Epidermal melanocyte (primary cell): ENCODE data around the gene TMEM95.
"Not testable (repeated sequence)": the region's sequence is repeated elsewhere in the genome, so short reads cannot be mapped to it uniquely, and the experiment has no call there.

Experiments
- DNase-seq: peaks from one replicate; pipeline ENCODE4 v3.0.0; 2011; ENCODE audit warnings: low spot score; ENCODE audit not compliant: insufficient read length

The TMEM95 gene

GRCh38 chr17:7323731-7324437, 31.1 kb upstream of the TMEM95 start:
- peak; percentile 51 for DNase-seq

- DNase-seq = no peak
These were observed 30.5 kb upstream of the TMEM95 start for GRCh38 chr17:7324438-7324779.

DNA sequence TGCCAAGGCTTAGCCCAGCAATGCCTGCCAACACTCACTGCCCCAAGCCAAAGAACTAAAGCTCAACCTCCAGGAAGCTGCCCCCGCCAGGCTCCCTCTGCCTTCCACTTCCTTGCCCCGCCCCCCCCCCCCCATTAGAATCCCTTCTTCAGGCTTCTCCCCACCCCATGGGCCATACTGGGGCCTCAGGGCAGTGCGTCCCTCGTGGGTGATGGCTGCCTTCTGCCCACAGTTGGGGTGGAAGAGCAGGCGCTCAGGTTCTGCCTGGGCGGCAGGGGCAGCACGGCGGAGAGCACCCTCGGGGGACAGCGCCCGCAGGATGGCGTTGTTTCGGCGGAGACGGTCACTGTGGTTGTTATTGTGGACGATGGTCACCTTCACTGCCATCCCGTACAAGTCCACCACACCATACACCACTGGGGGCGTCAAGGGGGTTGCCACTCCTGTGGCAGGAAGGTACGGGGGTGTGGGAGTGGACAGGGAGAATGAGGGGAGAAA, 29.9 kb upstream of the TMEM95 start:
- DNase-seq = peak; percentile 8

GRCh38 chr17:7326186-7326585, 28.8 kb upstream of the TMEM95 start:
- no peak for DNase-seq

GRCh38 chr17:7327056-7327455, 27.9 kb upstream of the TMEM95 start:
- DNase-seq = no peak

DNA sequence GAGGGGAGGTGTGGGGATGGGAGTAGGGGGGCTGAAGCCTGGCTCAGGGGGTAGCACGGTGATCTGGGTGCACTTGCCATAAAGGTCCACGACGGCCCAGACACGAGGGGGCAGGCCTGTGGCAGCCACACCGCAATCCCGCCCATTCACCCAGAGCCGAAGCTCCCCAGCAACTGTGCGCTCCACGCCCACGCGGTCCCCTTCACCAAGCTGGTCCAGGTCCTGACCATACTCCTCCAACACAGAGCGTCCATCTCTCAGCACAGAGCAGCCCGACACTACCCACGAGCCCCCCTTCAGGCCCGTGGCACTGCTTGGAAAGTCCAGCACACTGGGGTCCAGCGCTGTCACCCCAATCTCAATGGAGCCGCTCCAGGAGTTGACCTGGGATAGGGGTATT, 27.5 kb upstream of the TMEM95 start:
- no peak for DNase-seq

DNA sequence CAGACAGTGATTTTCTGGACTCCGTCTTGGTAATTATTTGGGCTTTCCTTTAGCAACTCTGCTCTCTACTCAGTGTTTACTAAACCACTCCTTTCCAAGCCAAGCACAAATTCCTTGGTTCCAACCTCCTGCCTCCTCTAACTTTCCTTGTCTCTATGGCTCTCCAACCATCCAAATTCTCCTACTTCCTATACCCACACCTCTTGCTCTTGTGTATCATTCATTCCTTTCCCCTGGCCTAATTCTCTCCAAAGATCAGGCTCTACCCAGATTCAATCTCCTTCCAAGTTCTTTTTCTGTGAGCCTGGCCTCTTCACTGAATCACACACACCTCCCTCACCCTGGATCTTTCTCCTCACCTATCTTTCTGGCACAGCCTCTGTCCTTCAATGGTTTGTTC, 26.9 kb upstream of the TMEM95 start:
- no peak for DNase-seq

- no peak for DNase-seq
These were observed 26.0 kb upstream of the TMEM95 start, which contains the start of gene NEURL4 for GRCh38 chr17:7328840-7329373. Gene NEURL4, minus strand, starts transcription at chr17:7329335. Its CDS starts 23 bp downstream, at chr17:7329312.

DNA sequence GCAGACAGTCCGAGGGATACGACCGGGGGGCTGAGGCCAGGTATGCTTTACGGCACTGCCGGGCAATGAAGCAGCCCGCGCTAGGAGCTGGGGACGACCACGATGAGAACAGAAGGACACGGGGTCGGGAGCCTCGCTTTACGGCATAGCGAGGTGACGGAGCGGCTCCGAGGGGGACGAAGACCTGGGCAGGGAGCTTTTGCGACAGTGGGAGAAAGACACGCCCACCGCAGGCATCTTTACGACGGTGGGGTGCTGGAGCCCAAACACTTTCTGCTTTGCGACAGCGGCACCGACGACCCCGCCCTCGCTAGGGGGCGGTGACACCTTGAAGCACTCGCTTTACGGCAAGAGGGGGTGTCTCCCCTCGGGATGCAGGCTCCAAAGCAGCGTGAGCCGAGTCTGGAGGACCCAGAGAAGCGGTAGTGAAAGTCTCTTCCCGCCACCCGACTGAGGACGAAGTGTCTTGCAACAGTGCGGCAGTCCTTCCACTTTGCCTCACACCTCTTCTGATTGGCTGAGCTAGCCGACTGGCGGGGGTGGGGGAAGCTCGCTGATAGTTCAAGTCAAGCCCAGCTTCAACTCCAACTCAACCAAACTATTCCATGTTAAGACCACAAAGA, 25.5 kb upstream of the TMEM95 start:
- peak; percentile 100 for DNase-seq

DNA sequence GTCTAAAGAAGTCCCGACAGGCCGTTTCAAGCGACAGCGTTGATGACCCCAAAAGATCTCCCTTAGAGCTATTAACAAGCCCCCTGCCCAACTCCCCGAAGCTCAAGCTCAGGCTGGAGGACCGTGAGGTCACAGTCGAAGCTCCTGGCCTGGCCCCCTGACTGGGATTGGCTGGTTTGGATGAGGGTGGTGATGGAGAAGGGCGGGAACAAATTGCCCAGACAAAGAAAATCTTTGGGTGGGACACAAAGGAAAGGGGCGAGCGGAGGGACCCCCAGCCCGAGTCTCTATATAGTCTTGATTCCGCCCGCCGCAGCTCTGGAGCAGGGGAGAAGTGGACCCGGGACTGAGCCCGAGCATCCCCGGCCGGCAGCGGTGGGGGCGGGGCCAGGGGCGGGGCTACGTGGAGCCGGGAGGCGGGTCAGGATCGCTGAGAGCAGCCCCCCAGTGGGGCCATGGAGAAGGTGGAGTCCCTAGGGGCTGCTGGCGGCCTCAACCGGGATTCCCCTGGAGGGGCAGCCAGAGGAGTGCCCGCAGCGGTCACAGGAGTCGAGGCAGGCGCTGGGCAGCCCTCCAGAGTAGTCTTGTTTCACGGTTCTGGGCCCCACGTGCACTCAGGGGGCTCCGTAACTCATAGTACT, 24.8 kb upstream of the TMEM95 start:
- peak; percentile 92 for DNase-seq

GRCh38 chr17:7330638-7331015, 24.3 kb upstream of the TMEM95 start:
- no peak for DNase-seq

- no peak for DNase-seq
These were observed 22.8 kb upstream of the TMEM95 start for GRCh38 chr17:7332111-7332510.

GRCh38 chr17:7332600-7333069, 22.3 kb upstream of the TMEM95 start:
- not testable (repeated sequence) for DNase-seq

DNA sequence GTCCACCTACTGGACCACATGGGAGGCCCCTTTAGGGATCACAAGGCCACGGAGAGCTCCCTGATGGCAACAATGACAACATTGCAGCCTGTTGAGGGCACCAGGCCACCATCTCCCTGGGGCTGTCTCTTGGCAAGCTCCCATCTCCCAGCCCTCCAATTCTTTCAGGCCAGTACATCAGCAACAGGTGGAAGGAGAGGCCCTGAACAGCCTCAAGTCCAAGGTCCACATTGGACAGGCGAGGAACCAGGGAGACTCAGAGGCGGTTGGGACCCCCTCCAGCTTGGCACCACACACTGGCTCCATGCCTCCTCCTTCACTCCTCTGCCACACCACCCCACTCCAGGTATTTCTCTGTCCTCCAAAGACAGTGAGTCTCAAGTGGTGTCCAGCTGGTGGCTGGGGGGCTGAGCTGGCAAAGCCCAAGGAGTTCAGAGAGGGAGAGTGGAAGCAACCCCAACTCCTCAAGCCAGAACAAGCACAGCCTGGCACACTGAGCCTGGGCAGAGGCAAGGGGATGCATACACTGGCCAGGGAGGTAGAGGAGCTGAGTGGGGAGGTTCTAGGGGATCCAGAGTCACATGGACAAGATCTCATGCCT, 19.9 kb upstream of the TMEM95 start:
- DNase-seq = no peak

GRCh38 chr17:7335765-7336164, 19.2 kb upstream of the TMEM95 start:
- DNase-seq = not testable (repeated sequence)

- DNase-seq = no peak
These were observed 18.4 kb upstream of the TMEM95 start, which contains the start of gene ACAP1 for GRCh38 chr17:7336240-7337175. Gene ACAP1, plus strand, starts transcription at chr17:7336529. Its CDS starts 206 bp downstream, at chr17:7336735.

- DNase-seq = not testable (repeated sequence)
These were observed 17.4 kb upstream of the TMEM95 start for GRCh38 chr17:7337600-7337999.

- DNase-seq = no peak
These were observed 14.8 kb upstream of the TMEM95 start for GRCh38 chr17:7340179-7340578.

GRCh38 chr17:7341842-7342241, 13.1 kb upstream of the TMEM95 start:
- DNase-seq = no peak

DNA sequence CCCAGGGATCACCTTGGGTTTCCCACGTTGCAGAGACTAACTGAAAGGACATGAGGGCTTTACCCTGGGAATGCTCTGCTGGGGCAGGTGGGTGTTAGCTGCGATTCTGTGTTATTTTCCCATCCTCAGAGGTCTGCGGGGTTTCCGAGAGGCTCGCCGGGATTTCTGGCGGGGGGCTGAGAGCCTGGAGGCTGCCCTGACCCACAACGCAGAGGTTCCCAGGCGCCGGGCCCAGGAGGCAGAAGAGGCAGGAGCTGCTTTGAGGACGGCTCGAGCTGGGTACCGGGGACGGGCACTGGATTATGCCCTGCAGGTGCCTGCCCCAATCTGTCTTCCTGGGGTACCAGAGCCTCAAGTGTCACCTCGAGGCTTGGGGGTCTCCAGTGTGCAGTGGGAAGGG, 11.7 kb upstream of the TMEM95 start:
- no peak for DNase-seq
